ENCODE data around the gene MIF4GD. TPM values are rescaled to one million over a fixed set of nuclear protein-coding genes. Genes with fewer than 3 reads are reported as not detected.

Gene MIF4GD
- total and polyA plus RNA-seq, 7 donors: 19.2 to 45.8 (median 37.1) TPM

Other genes starting within 250 kb of the MIF4GD start
- gene ATP5PD, start 224.3 kb downstream of the MIF4GD start, total RNA-seq: 100 to 1,000 TPM; 409 to 577 (median 500) TPM
- gene ATP5PD, start 224.3 kb downstream of the MIF4GD start, polyA plus RNA-seq: 100 to 1,000 TPM; 619 to 931 (median 653) TPM
- 10 to 100 TPM; 29.2 to 38.7 (median 35.2) TPM for gene KCTD2, start 224.0 kb downstream of the MIF4GD start, total RNA-seq
- gene KCTD2, start 224.0 kb downstream of the MIF4GD start, polyA plus RNA-seq: 10 to 100 TPM; 26.9 to 71.2 (median 29.7) TPM
- 10 to 100 TPM in 1 of 4 donors, 1 to 10 TPM in 3; 5.6 to 10.7 (median 8.1) TPM for gene SLC16A5, start 183.3 kb downstream of the MIF4GD start, total RNA-seq
- gene SLC16A5, start 183.3 kb downstream of the MIF4GD start, polyA plus RNA-seq: 1 to 10 TPM; 1.2 to 4.5 (median 3.8) TPM
- gene ARMC7, start 161.3 kb downstream of the MIF4GD start, total RNA-seq: 1 to 10 TPM; 2.7 to 7.0 (median 3.6) TPM
- gene ARMC7, start 161.3 kb downstream of the MIF4GD start, polyA plus RNA-seq: 1 to 10 TPM; 3.3 to 6.4 (median 4.9) TPM
- gene NT5C, start 139.5 kb downstream of the MIF4GD start, total RNA-seq: 10 to 100 TPM; 16.4 to 44.2 (median 29.4) TPM
- gene NT5C, start 139.5 kb downstream of the MIF4GD start, polyA plus RNA-seq: 10 to 100 TPM; 19.7 to 84.0 (median 56.3) TPM
- gene JPT1, start 116.7 kb downstream of the MIF4GD start, total RNA-seq: 100 to 1,000 TPM in 2 of 4 donors, 10 to 100 TPM in 2; 50.1 to 232 (median 85.0) TPM
- gene JPT1, start 116.7 kb downstream of the MIF4GD start, polyA plus RNA-seq: 100 to 1,000 TPM in 1 of 3 donors, 10 to 100 TPM in 2; 79.2 to 164 (median 92.6) TPM
- gene SUMO2, start 88.3 kb downstream of the MIF4GD start, total RNA-seq: 100 to 1,000 TPM; 161 to 203 (median 185) TPM
- 10 to 100 TPM; 50.1 to 60.4 (median 56.2) TPM for gene SUMO2, start 88.3 kb downstream of the MIF4GD start, polyA plus RNA-seq
- gene NUP85, start 65.6 kb downstream of the MIF4GD start, total RNA-seq: 10 to 100 TPM; 19.3 to 32.9 (median 22.0) TPM
- 10 to 100 TPM; 15.1 to 24.7 (median 17.1) TPM for gene NUP85, start 65.6 kb downstream of the MIF4GD start, polyA plus RNA-seq
- gene GGA3, start 9.6 kb downstream of the MIF4GD start, total RNA-seq: 10 to 100 TPM; 21.3 to 40.6 (median 30.2) TPM
- gene GGA3, start 9.6 kb downstream of the MIF4GD start, polyA plus RNA-seq: 10 to 100 TPM; 13.8 to 37.4 (median 27.3) TPM
- gene MRPS7, start 9.4 kb downstream of the MIF4GD start, total RNA-seq: 100 to 1,000 TPM; 105 to 161 (median 131) TPM
- 100 to 1,000 TPM in 2 of 3 donors, 10 to 100 TPM in 1; 98.2 to 165 (median 122) TPM for gene MRPS7, start 9.4 kb downstream of the MIF4GD start, polyA plus RNA-seq
- gene SLC25A19, start 18.2 kb upstream of the MIF4GD start, total RNA-seq: 10 to 100 TPM; 11.3 to 41.7 (median 16.0) TPM
- 10 to 100 TPM; 24.9 to 52.7 (median 34.5) TPM for gene SLC25A19, start 18.2 kb upstream of the MIF4GD start, polyA plus RNA-seq
- gene GRB2, start 134.4 kb upstream of the MIF4GD start, total RNA-seq: 10 to 100 TPM; 49.1 to 71.6 (median 58.1) TPM
- 10 to 100 TPM; 39.5 to 70.9 (median 66.1) TPM for gene GRB2, start 134.4 kb upstream of the MIF4GD start, polyA plus RNA-seq
- 10 to 100 TPM; 43.4 to 64.3 (median 49.6) TPM for gene TMEM94, start 185.4 kb upstream of the MIF4GD start, total RNA-seq
- gene TMEM94, start 185.4 kb upstream of the MIF4GD start, polyA plus RNA-seq: 10 to 100 TPM; 18.7 to 48.5 (median 29.6) TPM
- 10 to 100 TPM; 26.3 to 33.5 (median 28.3) TPM for gene CASKIN2, start 244.3 kb upstream of the MIF4GD start, total RNA-seq
- gene CASKIN2, start 244.3 kb upstream of the MIF4GD start, polyA plus RNA-seq: 10 to 100 TPM in 1 of 3 donors, 1 to 10 TPM in 2; 8.2 to 11.0 (median 8.9) TPM
- 1 to 10 TPM; 5.7 to 9.7 (median 8.2) TPM for gene TSEN54, start 245.3 kb upstream of the MIF4GD start, total RNA-seq
- gene TSEN54, start 245.3 kb upstream of the MIF4GD start, polyA plus RNA-seq: 10 to 100 TPM; 10.1 to 14.9 (median 11.3) TPM

Data from psoas muscle (tissue), 7 donors.